ENCODE data around the gene PRPH2.

The PRPH2 gene

DNA sequence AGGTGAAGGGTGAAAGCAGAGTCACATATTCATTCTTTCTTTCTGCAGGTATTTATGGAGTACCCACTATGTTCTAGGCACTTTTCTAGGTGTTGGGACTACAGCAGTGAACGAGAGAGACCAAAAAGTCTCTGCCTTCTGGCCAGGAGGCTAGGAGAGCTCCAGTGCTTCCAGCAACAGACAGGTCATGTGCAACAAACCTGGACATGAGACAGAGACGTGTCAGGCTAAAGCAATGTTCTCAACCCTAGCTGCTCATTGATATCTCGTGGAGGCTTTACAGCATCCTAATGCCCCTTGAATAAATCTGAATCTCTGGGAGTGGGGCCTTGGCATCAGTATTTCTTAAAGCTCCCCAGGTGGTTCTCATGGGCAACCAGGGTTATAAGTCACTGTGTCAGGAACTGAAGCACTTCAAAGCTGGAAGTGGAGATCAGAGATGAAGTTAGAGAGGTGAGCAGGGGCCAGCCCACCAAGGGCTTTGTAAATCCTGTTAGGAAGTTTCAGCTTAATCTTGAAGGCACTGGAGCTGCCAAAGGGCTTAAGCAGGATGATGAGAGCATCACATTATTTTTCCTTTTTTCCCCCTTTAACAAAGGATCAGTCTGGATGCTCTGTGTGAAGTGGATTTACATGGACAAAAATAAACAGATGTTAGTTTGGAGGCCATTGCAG lies 36.5 kb upstream of the PRPH2 start:
- no peak for FAIRE-seq
- no peak for TF ChIP-seq POU2F2 (IDR thresholded peaks at IDR 0.05; ENCODE audit: low read depth, low read length)
- no peak for TF ChIP-seq POLR2A (IDR thresholded peaks at IDR 0.05; ENCODE audit: low read depth, low read length)
- no peak for TF ChIP-seq PAX5 (IDR thresholded peaks at IDR 0.05; ENCODE audit: insufficient read depth, low read length, severe bottlenecking)
- no peak for TF ChIP-seq TAF1 (IDR thresholded peaks at IDR 0.05; ENCODE audit: low read depth, low read length)
- no peak for TF ChIP-seq POLR2AphosphoS5 (IDR thresholded peaks at IDR 0.05; ENCODE audit: low read depth, low read length)
- no peak for TF ChIP-seq SPI1 (IDR thresholded peaks at IDR 0.05; ENCODE audit: low read depth, low read length)
- no peak for DNase-seq (ENCODE audit: insufficient read length, low spot score)

DNA sequence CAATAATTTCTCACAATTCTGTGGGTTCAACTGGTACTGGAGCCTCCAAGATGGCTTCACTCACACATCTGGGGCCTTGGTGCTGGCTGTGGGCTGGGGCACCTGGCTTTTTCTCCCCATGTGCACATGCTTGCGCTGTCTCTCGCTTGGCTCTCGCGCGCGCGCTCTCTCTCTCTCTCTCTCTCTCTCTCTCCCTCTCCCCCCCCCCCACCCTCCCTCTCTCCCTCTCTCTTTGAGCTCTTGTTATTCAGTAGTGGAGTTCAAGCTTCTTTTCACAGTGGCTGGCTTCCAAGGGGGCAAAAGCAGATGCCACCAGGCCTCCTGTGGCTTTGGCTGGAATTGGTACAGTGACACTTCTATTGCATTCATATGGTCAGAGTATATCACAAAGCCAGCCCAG lies 34.3 kb upstream of the PRPH2 start:
- no peak for TF ChIP-seq POLR2AphosphoS5 (IDR thresholded peaks at IDR 0.05; ENCODE audit: low read depth, low read length)
- no peak for TF ChIP-seq TAF1 (IDR thresholded peaks at IDR 0.05; ENCODE audit: low read depth, low read length)
- TF ChIP-seq SPI1 (IDR thresholded peaks at IDR 0.05; ENCODE audit: low read depth, low read length): no peak
- no peak for TF ChIP-seq POU2F2 (IDR thresholded peaks at IDR 0.05; ENCODE audit: low read depth, low read length)
- no peak for TF ChIP-seq POLR2A (IDR thresholded peaks at IDR 0.05; ENCODE audit: low read depth, low read length)
- TF ChIP-seq PAX5 (IDR thresholded peaks at IDR 0.05; ENCODE audit: insufficient read depth, low read length, severe bottlenecking): no peak
- DNase-seq (ENCODE audit: insufficient read length, low spot score) (no peak), FAIRE-seq (no peak)

DNA sequence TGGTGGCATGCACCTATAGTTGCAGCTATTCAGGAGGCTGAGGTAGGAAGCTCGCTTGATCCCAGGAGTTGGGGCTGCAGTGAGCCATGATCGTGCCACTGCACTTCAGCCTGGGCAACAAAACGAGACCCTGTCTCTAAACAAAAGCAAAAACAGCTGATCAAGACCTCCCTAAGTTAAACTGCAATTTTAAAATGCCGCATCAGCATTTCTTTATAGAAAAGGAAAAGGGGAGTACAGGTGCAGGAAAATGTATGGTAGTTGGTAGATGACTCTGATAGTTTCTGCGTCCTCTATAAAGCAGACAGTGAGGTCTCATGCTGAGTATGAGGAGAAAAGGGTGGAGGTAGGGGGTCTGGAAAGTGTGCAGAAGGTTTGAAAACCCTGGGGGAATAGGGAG lies 32.4 kb upstream of the PRPH2 start:
- TF ChIP-seq POLR2AphosphoS5 (IDR thresholded peaks at IDR 0.05; ENCODE audit: low read depth, low read length) (no peak), TAF1 (IDR thresholded peaks at IDR 0.05; ENCODE audit: low read depth, low read length) (no peak), PAX5 (IDR thresholded peaks at IDR 0.05; ENCODE audit: insufficient read depth, low read length, severe bottlenecking) (no peak), SPI1 (IDR thresholded peaks at IDR 0.05; ENCODE audit: low read depth, low read length) (no peak), POU2F2 (IDR thresholded peaks at IDR 0.05; ENCODE audit: low read depth, low read length) (no peak), POLR2A (IDR thresholded peaks at IDR 0.05; ENCODE audit: low read depth, low read length) (no peak)
- DNase-seq (ENCODE audit: insufficient read length, low spot score) (no peak), FAIRE-seq (no peak)

DNA sequence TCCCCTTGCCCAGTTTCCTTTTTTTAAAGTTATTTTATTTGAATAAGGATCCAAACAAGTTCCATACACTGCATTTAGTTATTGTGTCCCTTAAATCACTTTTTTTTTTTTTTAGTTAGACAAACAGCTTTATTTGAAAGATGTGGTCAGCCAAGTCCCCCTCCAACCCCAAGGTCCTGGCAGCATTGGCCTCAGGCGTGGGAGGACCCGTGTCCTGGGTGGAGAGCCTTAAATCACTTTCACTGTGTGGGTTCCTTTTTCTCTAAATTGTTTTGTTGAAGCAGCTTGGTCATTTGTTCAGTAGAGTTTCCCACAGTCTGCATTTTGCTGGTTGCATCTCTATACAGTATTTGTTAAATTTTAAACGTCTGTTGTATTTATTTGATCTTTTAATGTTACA lies 28.7 kb upstream of the PRPH2 start:
- no peak for FAIRE-seq
- DNase-seq (ENCODE audit: insufficient read length, low spot score): no peak
- no peak for TF ChIP-seq SPI1 (IDR thresholded peaks at IDR 0.05; ENCODE audit: low read depth, low read length)
- no peak for TF ChIP-seq PAX5 (IDR thresholded peaks at IDR 0.05; ENCODE audit: insufficient read depth, low read length, severe bottlenecking)
- no peak for TF ChIP-seq POU2F2 (IDR thresholded peaks at IDR 0.05; ENCODE audit: low read depth, low read length)
- no peak for TF ChIP-seq TAF1 (IDR thresholded peaks at IDR 0.05; ENCODE audit: low read depth, low read length)
- no peak for TF ChIP-seq POLR2A (IDR thresholded peaks at IDR 0.05; ENCODE audit: low read depth, low read length)
- TF ChIP-seq POLR2AphosphoS5 (IDR thresholded peaks at IDR 0.05; ENCODE audit: low read depth, low read length): no peak

DNA sequence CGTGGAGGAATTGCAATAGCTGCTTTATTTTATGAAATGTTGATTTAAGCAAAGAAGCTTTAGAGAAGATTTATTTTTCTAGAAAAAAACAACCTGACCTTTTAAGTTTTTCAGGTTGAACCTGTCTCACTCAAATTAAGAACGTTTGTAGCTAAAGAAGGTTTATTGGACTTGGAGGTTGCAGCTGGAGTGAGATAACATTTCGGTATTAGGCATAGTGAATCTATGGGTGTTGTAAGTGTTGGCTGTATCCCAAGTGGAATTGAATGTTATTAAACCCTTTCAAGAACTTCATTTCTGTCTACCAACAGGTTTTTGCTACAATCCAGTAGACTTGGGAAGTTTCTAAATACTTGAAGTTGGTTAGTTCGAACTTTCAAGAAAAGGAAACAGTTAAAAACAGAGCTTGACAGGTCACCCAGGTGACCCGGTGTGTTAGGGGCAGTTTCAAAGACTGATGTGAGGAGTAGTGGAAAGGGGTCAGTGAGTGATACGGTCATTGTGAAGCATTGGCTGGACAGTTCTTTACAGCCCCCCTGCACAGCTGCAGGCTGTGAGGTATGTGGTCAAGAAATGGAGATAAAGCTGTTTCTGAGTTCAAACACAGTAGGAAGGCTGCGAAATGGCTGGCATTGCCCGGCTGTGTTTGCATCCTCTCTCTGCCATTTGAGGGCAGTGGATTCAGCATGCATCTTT lies 26.0 kb upstream of the PRPH2 start:
- DNase-seq (ENCODE audit: insufficient read length, low spot score) (no peak), FAIRE-seq (peak; percentile 20)
- TF ChIP-seq POU2F2 (IDR thresholded peaks at IDR 0.05; ENCODE audit: low read depth, low read length) (no peak), PAX5 (IDR thresholded peaks at IDR 0.05; ENCODE audit: insufficient read depth, low read length, severe bottlenecking) (no peak), POLR2AphosphoS5 (IDR thresholded peaks at IDR 0.05; ENCODE audit: low read depth, low read length) (no peak), TAF1 (IDR thresholded peaks at IDR 0.05; ENCODE audit: low read depth, low read length) (no peak)

DNA sequence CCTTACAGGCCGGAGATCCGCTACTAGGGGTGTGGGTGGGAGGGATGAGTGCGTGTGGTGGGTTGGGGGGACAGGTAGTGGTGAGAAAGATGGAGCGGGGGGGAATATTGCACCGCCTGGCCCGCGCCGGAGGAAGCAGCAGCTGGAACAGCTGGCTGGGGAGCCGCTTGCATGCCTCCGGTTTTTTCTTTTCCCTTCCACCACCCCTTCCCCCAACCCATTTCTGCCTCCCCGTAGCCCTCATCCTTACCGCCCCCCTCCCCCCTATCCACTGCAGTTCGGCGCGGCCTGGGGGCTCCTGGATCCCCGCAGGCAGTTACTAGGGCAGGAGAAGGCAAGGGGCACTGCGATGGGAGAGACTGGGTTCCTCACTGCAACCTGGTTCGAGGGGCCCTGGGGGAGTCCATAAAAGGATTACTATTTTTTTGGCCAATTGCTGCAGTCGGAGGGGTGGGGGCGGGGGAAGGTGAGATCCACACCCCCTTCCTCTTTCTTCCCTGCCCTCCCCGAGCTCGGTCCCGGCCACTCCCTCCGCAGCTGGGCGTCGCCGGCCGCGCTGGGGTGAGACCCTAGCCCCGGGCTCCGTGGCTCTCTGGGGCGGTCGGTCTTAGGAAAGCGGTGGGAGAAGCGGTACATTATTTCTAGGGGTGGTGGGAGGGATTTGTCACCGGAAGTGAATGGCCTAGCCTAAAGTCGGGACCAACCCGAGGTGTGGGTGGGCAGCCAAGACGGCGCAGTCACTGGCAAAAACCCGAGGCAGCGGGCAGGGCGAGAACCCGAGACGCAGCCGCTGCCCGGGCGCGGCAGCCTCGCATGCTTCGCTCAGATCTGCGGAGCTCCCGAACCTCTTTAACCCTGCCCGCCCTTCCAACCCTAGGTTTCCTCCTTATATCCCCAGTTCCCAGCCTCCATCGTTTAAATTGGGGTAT lies 24.3 kb upstream of the PRPH2 start:
- FAIRE-seq (peak; percentile 87), DNase-seq (ENCODE audit: insufficient read length, low spot score) (peak; percentile 86)
- TF ChIP-seq POU2F2 (IDR thresholded peaks at IDR 0.05; ENCODE audit: low read depth, low read length) (peak; percentile 55; the same call in 1 of the 2 replicates), PAX5 (IDR thresholded peaks at IDR 0.05; ENCODE audit: insufficient read depth, low read length, severe bottlenecking) (no peak), TAF1 (IDR thresholded peaks at IDR 0.05; ENCODE audit: low read depth, low read length) (peak; percentile 68; the same call in 1 of the 2 replicates), POLR2A (IDR thresholded peaks at IDR 0.05; ENCODE audit: low read depth, low read length) (peak; percentile 65), SPI1 (IDR thresholded peaks at IDR 0.05; ENCODE audit: low read depth, low read length) (peak; percentile 90), POLR2AphosphoS5 (IDR thresholded peaks at IDR 0.05; ENCODE audit: low read depth, low read length) (peak; percentile 81)

DNA sequence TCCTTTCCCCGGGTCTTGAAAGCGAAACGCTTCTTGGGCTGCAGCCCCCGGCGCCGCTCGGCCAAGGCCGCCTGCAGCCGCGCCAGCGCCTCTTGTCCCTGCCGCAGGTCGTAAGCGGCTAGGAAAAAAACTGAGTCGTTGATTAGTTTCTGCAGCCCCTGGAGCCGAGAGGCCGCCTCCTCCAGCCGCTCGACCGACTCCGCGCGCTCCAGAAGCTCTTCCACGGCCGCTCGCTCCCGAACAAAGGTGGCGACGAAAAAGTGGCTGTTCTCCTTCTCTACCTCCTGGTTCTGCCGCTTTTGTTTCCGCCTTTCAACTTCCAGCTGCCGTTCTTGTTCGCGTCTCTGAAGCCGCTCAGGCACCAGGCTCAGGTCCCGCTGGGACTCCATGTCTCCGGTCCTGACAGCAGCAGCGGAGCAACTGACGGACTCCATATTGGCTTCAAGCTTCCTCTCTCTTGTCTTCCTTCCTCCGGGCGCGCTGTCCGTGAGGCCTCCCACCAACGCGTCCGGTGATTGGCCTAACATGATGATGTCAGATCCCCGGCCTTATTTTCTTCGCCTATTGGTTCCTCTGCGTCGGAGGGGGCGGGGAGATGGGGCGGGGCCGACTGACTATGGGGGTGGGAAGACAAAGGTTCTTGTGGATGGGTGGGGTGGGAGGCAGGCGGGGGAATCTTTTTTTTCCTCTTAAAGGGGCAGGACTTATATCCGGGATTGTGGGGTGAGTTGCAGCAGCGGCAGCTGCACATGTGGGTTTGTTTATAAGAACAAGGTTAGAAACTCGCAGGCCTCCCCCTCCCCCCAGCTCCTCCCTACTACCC lies 23.5 kb upstream of the PRPH2 start, which contains the start of gene TBCC:
Gene TBCC (minus strand): TSS at position 464 of the 823 bp plus-strand sequence. CDS start 30 bp downstream, at position 434.
- peak; percentile 96 for DNase-seq (ENCODE audit: insufficient read length, low spot score)
- peak; percentile 85 for FAIRE-seq
- TF ChIP-seq POU2F2 (IDR thresholded peaks at IDR 0.05; ENCODE audit: low read depth, low read length) (peak; percentile 85), SPI1 (IDR thresholded peaks at IDR 0.05; ENCODE audit: low read depth, low read length) (peak; percentile 61), PAX5 (IDR thresholded peaks at IDR 0.05; ENCODE audit: insufficient read depth, low read length, severe bottlenecking) (no peak), POLR2AphosphoS5 (IDR thresholded peaks at IDR 0.05; ENCODE audit: low read depth, low read length) (peak; percentile 98), POLR2A (IDR thresholded peaks at IDR 0.05; ENCODE audit: low read depth, low read length) (peak; percentile 99), TAF1 (IDR thresholded peaks at IDR 0.05; ENCODE audit: low read depth, low read length) (peak; percentile 98)

DNA sequence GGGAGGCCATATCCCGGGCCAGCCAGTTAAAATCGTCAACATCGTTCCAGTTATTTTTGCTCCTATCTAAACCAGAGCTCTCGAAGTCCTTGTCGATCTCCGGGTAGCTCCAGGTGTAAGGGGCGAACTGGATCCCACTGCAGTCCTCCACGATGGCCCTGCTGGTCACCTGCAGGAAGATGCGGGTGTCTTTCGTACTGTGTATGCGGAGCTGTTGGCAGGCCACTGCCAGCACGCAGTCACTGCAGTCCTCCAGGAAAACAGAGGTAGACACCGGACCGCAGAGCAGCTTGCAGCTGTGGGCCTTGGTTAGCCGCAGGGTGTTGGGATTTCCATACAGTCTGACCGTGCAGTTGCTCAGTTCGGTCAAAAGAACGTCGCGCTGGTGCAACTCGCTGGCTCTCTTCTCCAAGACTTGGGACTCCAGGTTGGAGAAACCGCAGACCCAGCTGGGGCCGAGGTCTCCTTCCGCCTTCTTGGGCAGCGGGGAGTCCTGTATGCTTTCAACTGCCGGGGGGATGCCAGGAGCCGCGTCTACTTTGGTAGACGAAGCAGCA lies 22.8 kb upstream of the PRPH2 start:
- FAIRE-seq: peak; percentile 16
- peak; percentile 31 for DNase-seq (ENCODE audit: insufficient read length, low spot score)
- no peak for TF ChIP-seq POLR2A (IDR thresholded peaks at IDR 0.05; ENCODE audit: low read depth, low read length)
- TF ChIP-seq SPI1 (IDR thresholded peaks at IDR 0.05; ENCODE audit: low read depth, low read length): no peak
